Cardiac muscle cell (in vitro differentiated cells and primary cell): ENCODE results near the gene CCL3. TPM values are rescaled to one million over a fixed set of nuclear protein-coding genes. Genes with fewer than 3 reads are reported as not detected.
"Not testable (repeated sequence)": the region's sequence is repeated elsewhere in the genome, so short reads cannot be mapped to it uniquely, and the experiment has no call there.

ENCODE experiments used
- DNase-seq, 2 donors: peaks; one replicate each; pipeline versions ENCODE4 v3.0.0 to v3.0.0-alpha.2; 2010 to 2017; ENCODE audit warnings: low read depth in 1 of 2, low spot score in 1 of 2
- H3K27ac ChIP-seq: fragments of 200-600 bp; sonication (generic); 2 replicates; pipeline ENCODE4 v1.5.1; 2016
- H3K27me3 ChIP-seq: fragments of 200-600 bp; sonication (generic); 2 replicates; pipeline ENCODE4 v1.6.0; 2016; ENCODE audit warnings: control low read depth
- H3K36me3 ChIP-seq: fragments of 200-600 bp; sonication (generic); 2 replicates; pipeline ENCODE4 v1.5.1; 2016; ENCODE audit warnings: control low read depth
- H3K4me1 ChIP-seq: fragments of 200-600 bp; sonication (generic); 2 replicates; pipeline ENCODE4 v1.8.1; 2017; ENCODE audit warnings: low read depth, mild to moderate bottlenecking, mixed run types
- H3K4me3 ChIP-seq: fragments of 200-600 bp; sonication (generic); 2 replicates; pipeline ENCODE4 v1.5.1; 2016; ENCODE audit warnings: mild to moderate bottlenecking
- H3K9me3 ChIP-seq: fragments of 200-600 bp; sonication (generic); 2 replicates; pipeline ENCODE4 v1.5.1; 2017; ENCODE audit warnings: low read depth, mild to moderate bottlenecking, control low read depth
- polyA plus RNA-seq: library from polyadenylated mRNA; unstranded; fragments of >200 nt; fragmentation: Nextera tagmentation; extraction: Ambion mirVana; gene quantifications from 2 replicates; pipeline ENCODE4 v1.2.1, GENCODE V29; 2016
- total RNA-seq: library from RNA; depleted of rRNA; stranded (reverse); fragments of >200 nt; gene quantifications from 2 replicates; pipeline ENCODE4 v1.2.3, GENCODE V29; 2016
- TF ChIP-seq, protein P1 (sequence below): IDR thresholded peaks from 2 replicates; pipeline ENCODE4 v1.5.1; 2012; ENCODE audit warnings: low read depth, mild to moderate bottlenecking, low read length

Gene CCL3
- total and polyA plus RNA-seq, 2 experiments from 2014 or later: not detected

DNA sequence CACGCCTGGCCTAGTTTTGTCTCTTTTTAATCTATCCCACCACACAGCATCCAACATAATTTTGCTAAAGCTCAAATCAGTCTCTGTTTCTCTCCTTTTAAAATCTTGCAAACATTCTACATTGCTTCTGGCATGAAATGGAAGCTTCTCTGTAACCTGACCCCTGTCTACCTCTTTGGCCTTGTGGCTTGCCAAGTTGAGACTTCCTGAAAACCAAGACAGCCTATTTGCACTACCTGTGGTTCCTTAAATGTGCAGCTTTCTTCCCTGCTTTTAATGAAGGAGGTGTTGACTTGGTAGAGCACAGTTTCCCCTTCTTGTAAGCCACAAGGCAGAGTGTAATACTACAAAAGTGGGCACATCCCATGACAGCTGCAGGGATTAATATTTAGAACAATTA, 6.0 kb upstream of the CCL3 start:
- Histone ChIP-seq H3K9me3 (no peaks in the 10 kb centered on the region), H3K27me3 (no peaks in the 10 kb centered on the region), H3K36me3 (no peaks in the 10 kb centered on the region), H3K4me1 (no peaks in the 10 kb centered on the region), H3K27ac (no peak overlapping the region), H3K4me3 (no peak overlapping the region)
- TF ChIP-seq, protein P1, sequence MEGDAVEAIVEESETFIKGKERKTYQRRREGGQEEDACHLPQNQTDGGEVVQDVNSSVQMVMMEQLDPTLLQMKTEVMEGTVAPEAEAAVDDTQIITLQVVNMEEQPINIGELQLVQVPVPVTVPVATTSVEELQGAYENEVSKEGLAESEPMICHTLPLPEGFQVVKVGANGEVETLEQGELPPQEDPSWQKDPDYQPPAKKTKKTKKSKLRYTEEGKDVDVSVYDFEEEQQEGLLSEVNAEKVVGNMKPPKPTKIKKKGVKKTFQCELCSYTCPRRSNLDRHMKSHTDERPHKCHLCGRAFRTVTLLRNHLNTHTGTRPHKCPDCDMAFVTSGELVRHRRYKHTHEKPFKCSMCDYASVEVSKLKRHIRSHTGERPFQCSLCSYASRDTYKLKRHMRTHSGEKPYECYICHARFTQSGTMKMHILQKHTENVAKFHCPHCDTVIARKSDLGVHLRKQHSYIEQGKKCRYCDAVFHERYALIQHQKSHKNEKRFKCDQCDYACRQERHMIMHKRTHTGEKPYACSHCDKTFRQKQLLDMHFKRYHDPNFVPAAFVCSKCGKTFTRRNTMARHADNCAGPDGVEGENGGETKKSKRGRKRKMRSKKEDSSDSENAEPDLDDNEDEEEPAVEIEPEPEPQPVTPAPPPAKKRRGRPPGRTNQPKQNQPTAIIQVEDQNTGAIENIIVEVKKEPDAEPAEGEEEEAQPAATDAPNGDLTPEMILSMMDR: no peak
- DNase-seq: no peak

DNA sequence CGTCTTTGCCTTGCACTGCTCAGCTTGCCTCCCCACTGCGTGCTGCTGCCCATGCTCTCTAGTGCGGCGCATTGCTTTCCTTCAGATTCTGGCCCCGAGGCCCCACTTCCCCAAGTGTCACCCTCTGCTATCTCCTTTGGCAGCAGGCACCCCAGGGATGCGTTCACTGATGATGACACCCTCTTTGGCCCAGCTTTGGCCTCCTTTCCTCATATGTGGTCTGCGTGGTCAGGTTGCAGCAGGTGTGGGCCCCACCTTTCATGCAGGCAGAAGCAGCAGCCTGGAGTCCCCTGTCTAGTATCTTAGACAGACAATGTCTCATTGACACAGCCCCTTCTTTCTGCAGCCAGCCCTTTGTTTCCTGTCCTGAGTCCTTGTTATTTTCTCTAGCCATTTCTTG, 4.8 kb upstream of the CCL3 start:
- Histone ChIP-seq H3K4me3 (no peak overlapping the region), H3K27me3 (peaks cover 3% of the 10 kb centered on the region), H3K36me3 (no peaks in the 10 kb centered on the region), H3K9me3 (no peaks in the 10 kb centered on the region), H3K4me1 (no peaks in the 10 kb centered on the region), H3K27ac (no peak overlapping the region)
- no peak for DNase-seq
- TF ChIP-seq, protein P1: no peak

DNA sequence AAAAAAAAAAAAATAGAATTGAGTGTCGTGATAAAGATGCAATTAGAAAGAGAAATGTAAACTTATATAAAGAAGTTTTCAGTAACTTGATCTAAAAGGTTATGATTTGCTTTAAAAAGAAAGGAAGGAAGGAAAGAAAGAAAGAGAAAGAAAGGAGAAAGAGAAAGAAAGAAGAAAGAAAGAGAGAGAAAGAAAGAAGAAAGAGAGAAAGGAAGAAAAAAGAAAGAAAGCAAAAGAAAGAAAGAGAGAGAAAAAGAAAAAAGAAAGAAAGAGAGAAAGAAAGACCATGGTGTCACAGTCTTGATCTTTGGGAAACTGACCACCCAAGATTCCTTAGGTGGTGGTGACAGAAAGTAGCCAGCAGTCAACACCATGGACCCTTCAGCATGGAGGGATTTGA, 4.3 kb upstream of the CCL3 start:
- TF ChIP-seq, protein P1: no peak
- H3K9me3 ChIP-seq: no peaks in the 10 kb centered on the region
- H3K27me3 ChIP-seq: peaks cover 3% of the 10 kb centered on the region
- no peaks in the 10 kb centered on the region for H3K4me1 ChIP-seq
- H3K27ac ChIP-seq: no peak overlapping the region
- no peaks in the 10 kb centered on the region for H3K36me3 ChIP-seq
- H3K4me3 ChIP-seq: no peak overlapping the region
- no peak for DNase-seq

DNA sequence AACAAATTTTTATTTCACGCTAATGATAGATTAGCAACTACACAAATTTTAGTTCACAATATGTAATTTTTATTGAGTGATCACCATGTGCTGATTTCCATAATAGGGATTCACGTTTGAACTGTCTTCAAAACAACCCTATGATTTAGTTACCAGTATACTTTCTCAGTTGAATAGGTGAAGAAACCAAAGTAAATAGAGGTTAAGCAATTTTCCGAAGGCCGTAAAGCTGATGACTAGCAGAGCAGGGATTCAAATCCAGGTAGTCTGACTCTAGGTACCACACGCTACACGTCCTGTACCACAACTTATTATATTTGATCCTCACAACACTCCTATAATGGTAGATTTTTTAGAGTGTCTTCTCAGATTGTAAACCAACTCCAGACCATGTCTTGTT, 2.8 kb upstream of the CCL3 start:
- not testable (repeated sequence) for DNase-seq, H3K4me1 ChIP-seq, H3K36me3 ChIP-seq, H3K9me3 ChIP-seq, H3K27me3 ChIP-seq, H3K27ac ChIP-seq, H3K4me3 ChIP-seq

DNA sequence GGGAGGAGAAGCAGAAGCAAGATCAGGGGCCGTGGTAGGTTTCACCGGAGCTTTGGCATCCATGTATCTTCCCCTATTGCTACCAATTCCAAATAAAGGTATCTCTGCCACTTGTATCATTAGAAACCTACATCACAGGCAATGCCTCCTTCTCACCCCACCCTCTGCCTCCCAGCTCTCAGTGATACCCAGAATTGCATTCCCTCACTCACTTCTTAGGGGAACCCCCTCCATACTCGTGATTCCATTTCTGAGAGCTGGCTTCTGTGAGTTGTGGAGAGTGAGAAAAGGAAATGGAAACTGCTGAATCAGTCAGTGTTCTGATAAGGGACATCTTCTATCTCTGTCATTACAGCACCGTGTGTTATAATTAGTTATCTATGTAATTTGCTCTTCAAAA, 2.3 kb upstream of the CCL3 start:
- no peaks in the 10 kb centered on the region for H3K4me1 ChIP-seq
- no peak overlapping the region for H3K4me3 ChIP-seq
- H3K27me3 ChIP-seq: peaks cover 3% of the 10 kb centered on the region
- H3K27ac ChIP-seq: no peak overlapping the region
- no peaks in the 10 kb centered on the region for H3K36me3 ChIP-seq
- TF ChIP-seq, protein P1: no peak
- H3K9me3 ChIP-seq: no peaks in the 10 kb centered on the region
- DNase-seq: no peak

DNA sequence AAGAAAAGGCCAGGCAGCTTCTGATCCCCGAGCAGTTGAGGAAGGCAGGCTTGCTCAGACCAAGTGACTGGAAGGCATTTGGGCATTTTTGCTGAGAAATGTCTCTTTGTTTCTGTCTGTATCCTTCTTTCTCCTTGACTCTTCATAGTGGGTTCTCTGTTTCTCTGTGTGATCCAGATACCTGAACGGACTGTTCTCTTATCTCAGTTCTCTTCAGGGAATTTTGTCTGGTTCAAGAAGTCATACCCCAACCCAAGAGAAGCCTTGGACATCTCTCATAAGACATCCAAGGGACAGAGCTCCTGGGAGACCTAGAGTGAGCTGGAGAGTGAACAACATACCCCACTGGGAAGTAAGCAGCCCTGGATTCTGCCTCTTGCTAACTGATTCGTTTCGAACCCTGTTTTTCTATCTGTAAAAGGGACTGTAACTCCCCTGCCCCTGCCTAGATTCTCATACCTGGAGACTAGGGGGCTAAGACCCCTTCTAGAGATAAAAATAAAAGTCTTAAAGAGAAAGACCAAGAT, 541 bp downstream of the CCL3 start:
- no peak overlapping the region for H3K4me3 ChIP-seq
- H3K27me3 ChIP-seq: peaks cover 3% of the 10 kb centered on the region
- H3K4me1 ChIP-seq: no peaks in the 10 kb centered on the region
- H3K27ac ChIP-seq: no peak overlapping the region
- TF ChIP-seq, protein P1: no peak
- no peak for DNase-seq
- H3K36me3 ChIP-seq: no peaks in the 10 kb centered on the region
- no peaks in the 10 kb centered on the region for H3K9me3 ChIP-seq
